Ramos (cell line): Measurements from ENCODE around the gene IQUB.
"Not testable (repeated sequence)": the region's sequence is repeated elsewhere in the genome, so short reads cannot be mapped to it uniquely, and the experiment has no call there.

Experiments
- in situ Hi-C: fragments of 300-500 bp; cut with MboI; formaldehyde crosslinking; loops from one replicate; pipeline ENCODE4 v1.14.3; 2022; ENCODE audit warnings: low sequenced_read_pairs; ENCODE audit not compliant: unreplicated experiment

The IQUB gene

DNA sequence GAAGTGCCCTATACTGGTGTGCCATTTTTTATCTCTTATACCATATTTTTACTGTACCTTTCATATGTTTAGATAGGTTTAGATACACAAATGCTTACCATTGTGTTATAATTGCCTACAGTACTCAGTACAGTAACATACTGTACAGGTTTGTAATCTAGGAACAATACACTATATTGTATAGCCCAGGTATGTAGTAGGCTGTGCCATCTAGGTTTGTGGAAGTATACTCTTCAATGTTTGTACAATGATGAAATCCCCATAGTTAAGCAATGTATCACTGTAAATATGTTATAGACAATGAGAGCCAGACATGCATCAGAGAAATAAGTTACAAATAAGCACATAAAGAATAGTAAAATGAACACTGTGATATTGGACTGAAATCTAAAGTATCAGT, 109.1 kb downstream of the IQUB start:
- in situ Hi-C loops: no loop called here

DNA sequence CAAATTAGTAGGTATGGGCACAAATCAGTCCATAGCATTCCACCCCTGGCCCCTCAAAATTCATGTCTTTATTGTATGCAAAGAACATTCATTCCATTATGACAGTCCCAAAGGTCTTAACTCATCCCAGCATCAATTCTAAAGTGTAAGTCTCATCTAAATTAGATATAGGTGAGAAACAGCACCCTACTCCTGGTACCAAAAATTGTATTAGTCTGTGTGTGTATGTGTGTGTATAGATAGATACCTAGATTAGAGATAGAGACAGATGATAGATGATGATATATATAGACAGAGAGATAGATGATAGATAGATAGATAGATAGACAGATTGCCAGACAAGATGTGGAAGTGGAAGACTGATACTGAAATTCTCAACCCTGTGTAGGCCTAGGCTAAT, 109.9 kb downstream of the IQUB start:
- in situ Hi-C loops: no loop called here

DNA sequence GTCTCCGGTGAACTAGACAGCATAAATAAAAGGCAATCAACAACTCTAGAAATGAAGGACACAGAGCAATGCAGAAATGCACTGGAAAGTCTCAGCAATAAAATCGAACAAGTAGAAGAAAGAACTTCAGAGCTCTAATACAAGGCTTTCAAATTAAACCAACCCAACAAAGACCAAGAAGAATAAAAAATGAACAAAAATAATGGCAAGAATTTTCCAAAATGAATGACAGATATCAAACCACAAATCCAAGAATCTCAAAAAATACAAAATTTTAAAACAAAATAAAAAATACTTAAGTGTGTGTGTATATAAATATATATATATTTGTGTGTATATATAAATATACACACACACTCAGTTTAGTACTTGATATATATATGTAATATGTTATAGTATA, 110.8 kb downstream of the IQUB start:
- in situ Hi-C loops: no loop called here

DNA sequence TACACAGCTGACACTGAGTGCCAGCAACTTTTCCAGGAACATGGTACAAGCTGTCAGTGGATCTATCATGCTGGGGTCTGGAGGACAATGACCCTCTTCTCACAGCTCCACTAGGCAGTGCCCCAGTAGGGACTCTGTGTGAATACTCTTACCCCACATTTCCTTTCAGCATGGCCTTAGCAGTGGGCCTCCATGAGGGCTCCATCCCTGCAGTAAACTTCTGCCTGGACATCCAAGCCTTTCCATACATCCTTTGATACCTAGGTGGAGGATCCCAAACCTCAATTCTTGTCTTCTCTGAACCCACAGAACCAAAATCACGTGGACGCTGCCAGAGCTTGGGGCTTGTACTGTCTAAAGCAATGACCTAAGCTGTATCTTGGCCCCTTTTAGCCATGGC, 116.8 kb downstream of the IQUB start:
- in situ Hi-C loops: no loop called here

DNA sequence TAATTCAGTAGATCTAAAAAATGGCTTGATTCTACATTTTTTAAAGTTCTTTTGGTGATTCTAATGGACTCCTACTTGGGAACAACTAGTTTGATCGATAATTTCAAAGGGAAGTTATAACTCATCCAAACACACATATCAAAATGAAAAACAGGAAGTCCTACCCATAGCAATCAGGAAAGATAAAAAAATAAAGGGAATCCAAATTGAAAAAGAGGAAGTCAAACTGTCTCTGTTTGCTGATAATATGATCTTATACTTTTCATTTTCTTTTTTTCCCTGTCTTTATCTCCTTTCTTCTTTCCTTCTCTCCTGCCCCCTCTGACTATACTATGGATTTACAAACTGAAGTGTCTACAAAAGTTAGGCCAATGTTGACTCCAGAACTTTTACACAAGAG, 118.8 kb downstream of the IQUB start:
- in situ Hi-C loops: no loop called here

DNA sequence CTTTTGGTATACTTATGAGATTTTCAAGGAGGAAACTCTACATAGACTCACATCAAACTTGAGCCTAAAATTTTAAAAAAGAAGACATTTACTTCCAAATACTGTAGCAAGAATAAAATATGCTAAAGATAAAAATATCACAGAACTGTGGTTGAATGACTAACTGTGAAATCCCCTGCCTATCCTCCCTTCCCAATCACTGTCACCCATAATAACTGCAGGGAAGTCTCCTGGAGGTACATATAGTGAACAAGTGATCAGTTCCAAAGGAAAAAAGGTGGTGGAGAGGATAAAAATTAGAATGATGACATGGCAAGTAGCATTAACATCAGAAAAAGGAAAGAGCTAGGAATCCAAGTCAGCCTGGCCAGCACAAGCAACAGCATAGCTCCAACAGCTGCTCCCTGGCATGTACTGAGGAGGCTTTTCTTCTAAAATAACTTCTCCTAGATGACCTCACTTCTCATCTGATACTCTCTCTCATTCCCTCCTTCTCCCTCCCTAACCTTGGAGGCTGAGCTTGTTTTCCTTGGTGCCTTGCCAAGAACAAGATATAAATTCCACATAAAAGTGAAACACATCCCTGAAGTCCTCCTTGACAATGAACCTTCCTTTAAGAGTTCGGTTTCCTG, 124.0 kb downstream of the IQUB start:
- in situ Hi-C loops: no loop called here

DNA sequence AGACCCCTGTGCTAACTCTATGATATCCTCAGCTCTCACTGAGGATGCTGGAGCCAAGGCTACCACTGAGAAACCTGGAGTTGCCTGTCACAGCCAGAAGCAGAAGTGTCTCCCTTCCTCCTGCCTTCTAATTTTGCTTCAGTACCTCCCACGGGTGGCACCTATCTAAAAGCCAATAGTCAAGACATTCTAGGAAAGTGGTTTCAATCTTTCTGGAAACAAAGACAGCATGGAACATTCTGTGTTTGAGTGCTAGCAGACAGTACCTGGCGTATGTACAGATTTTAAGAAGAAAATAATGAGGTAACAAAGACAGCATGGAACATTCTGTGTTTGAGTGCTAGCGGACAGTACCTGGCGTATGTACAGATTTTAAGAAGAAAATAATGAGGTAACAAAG, 126.4 kb downstream of the IQUB start:
- in situ Hi-C loops: not testable (repeated sequence)
